Measurements from ENCODE around the gene HMGXB3.

GRCh38 chr5:149956685-149957084, 43.9 kb upstream of the HMGXB3 start:
- no peak for TF ChIP-seq EP300 (IDR thresholded peaks at IDR 0.05)
- no peak for TF ChIP-seq CTCF (IDR thresholded peaks at IDR 0.05)
